Stomach (tissue), 9 donors: ENCODE results near the gene VAV2. TPM values are rescaled to one million over a fixed set of nuclear protein-coding genes. Genes with fewer than 3 reads are reported as not detected.

Source experiments
- DNase-seq, 2 donors: peaks; one replicate each; pipeline versions ENCODE4 v3.0.0 to v3.0.0-alpha.2; 2013 to 2019
- H3K27ac ChIP-seq, 5 donors: fragments of 200-600 bp in 4 of 5; sonication (generic) in 4 of 5; one replicate each; pipeline ENCODE4 v1.5.1; 2013 to 2019; ENCODE audit warnings: mild to moderate bottlenecking in 1 of 5, moderate library complexity in 1 of 5
- H3K27me3 ChIP-seq, 3 donors: fragments of 200-600 bp; sonication (generic); one replicate each; pipeline ENCODE4 v1.5.1; 2017 to 2019; ENCODE audit warnings: mixed run types in 1 of 3
- H3K36me3 ChIP-seq, 4 donors: fragments of 200-600 bp; sonication (generic); 1 replicate in 3 of 4; 2 replicates in 1 of 4; pipeline ENCODE4 v1.5.1; 2016 to 2019
- H3K4me1 ChIP-seq, 4 donors: fragments of 200-600 bp; sonication (generic); one replicate each; pipeline ENCODE4 v1.5.1; 2016 to 2019
- H3K4me3 ChIP-seq, 4 donors: fragments of 200-600 bp; sonication (generic) in 3 of 4; one replicate each; pipeline ENCODE4 v1.5.1; 2016 to 2019; ENCODE audit warnings: mild to moderate bottlenecking in 1 of 4
- H3K9me3 ChIP-seq, 4 donors: fragments of 200-600 bp; sonication (generic); one replicate each; pipeline ENCODE4 v1.5.1; 2016 to 2019
- EP300 ChIP-seq: sonication (generic); formaldehyde crosslinking; IDR thresholded peaks from one replicate; pipeline ENCODE4 v1.6.1; 2017; ENCODE audit warnings: antibody characterized with exemption
- POLR2A ChIP-seq, 4 donors: fragments of 450-650 bp; IDR thresholded peaks; one replicate each; pipeline ENCODE4 v1.6.1; 2016; ENCODE audit warnings: antibody characterized with exemption in 4 of 4, control low read depth in 2 of 4, mild to moderate bottlenecking in 1 of 4, moderate library complexity in 1 of 4
- POLR2AphosphoS5 ChIP-seq, 3 donors: sonication (generic); formaldehyde crosslinking; IDR thresholded peaks; one replicate each; pipeline ENCODE4 v1.6.1; 2016; ENCODE audit warnings: antibody characterized with exemption in 3 of 3
- WGBS, 5 donors: extraction: QIAGEN DNeasy Blood & Tissue Kit in 3 of 5; methylation state at CpG; one replicate each; pipeline versions ENCODE4 v1.1.5 to v1.1.7; 2013 to 2018; 5-methylcytosine and 5-hydroxymethylcytosine counted together
- intact Hi-C: fragments of 100-400 bp; cut with DNase I; formaldehyde crosslinking; loops from one replicate; pipeline ENCODE4 v1.15.1; 2023; ENCODE audit warnings: low total_unique reads
- polyA plus RNA-seq, 3 donors: library from polyadenylated mRNA; stranded (reverse); fragments of 200-250 nt; gene quantifications; one replicate each; pipeline ENCODE4 v1.2.3, GENCODE V29; 2013
- total RNA-seq, 5 donors: library from RNA; depleted of rRNA; stranded (reverse); fragments of >200 nt; gene quantifications; one replicate each; pipeline versions ENCODE4 v1.1.0 to v1.2.3, GENCODE V29; 2014 to 2016
- TF ChIP-seq, protein P1 (sequence below), 7 experiments: fragments of 450-650 bp in 4 of 7; fragments of 200-600 bp in 3 of 7; sonication (generic) in 3 of 7; IDR thresholded peaks; one replicate each; pipeline ENCODE4 v1.5.1; 2016 to 2019; ENCODE audit warnings: antibody characterized with exemption in 7 of 7, control low read depth in 2 of 7, mild to moderate bottlenecking in 1 of 7
- donor health status: healthy with polysubstance abuse.
- donor health status: Bipolar disorder and iron deficiency.
- donor health status: healthy.

VAV2 gene
- total and polyA plus RNA-seq, 8 donors: 4.1 to 14.2 (median 7.0) TPM

DNA sequence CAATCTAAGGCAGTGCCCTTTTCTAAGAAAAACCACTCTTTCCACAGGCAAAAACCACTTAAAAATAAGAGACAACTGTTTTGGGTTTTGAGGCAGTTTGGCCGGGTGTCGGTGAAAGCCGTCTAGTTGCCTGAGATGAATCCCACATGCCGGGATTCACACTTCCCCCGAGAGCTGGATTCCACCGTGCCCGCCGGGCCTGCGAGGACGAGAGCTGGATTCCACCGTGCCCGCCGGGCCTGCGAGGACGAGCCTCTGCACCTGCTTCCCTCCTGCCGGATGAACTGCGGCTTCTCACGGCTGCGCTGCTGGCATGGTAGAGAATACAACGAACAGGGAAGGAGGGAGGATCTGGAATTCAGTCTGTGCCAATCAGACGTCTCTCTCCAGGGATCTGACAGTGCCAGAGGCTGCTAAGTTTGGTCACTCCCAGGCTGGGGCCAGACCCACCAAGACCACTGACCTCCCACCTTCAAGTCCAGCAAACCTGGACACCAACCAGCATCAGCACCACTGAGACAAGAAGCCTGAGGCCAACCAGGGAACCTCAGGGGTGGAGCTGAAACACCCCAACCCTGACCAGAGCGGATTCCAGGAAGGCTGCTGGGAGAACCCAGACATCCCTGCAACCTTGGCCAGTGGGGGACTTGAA lies 23.0 kb downstream of the VAV2 start:
- intact Hi-C loops: no loop called here
- Histone ChIP-seq H3K4me1 (peaks cover 18 to 33% (median 28%) of the 10 kb centered on the region in 4 donors), H3K36me3 (no peaks in the 10 kb centered on the region), H3K27ac (no peak overlapping the region), H3K9me3 (peaks cover 0 to 10% (median 6%) of the 10 kb centered on the region in 4 donors), H3K27me3 (no peaks in the 10 kb centered on the region), H3K4me3 (no peak overlapping the region)
- WGBS, 5 donors: 65 to 89% (median 86%) methylated on average over 13 to 22 of the region's 22 CpGs
- TF ChIP-seq, protein P1, sequence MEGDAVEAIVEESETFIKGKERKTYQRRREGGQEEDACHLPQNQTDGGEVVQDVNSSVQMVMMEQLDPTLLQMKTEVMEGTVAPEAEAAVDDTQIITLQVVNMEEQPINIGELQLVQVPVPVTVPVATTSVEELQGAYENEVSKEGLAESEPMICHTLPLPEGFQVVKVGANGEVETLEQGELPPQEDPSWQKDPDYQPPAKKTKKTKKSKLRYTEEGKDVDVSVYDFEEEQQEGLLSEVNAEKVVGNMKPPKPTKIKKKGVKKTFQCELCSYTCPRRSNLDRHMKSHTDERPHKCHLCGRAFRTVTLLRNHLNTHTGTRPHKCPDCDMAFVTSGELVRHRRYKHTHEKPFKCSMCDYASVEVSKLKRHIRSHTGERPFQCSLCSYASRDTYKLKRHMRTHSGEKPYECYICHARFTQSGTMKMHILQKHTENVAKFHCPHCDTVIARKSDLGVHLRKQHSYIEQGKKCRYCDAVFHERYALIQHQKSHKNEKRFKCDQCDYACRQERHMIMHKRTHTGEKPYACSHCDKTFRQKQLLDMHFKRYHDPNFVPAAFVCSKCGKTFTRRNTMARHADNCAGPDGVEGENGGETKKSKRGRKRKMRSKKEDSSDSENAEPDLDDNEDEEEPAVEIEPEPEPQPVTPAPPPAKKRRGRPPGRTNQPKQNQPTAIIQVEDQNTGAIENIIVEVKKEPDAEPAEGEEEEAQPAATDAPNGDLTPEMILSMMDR (IDR thresholded peaks at IDR 0.05): no peak
- no peak for TF ChIP-seq POLR2A (IDR thresholded peaks at IDR 0.05)
- no peak for DNase-seq

DNA sequence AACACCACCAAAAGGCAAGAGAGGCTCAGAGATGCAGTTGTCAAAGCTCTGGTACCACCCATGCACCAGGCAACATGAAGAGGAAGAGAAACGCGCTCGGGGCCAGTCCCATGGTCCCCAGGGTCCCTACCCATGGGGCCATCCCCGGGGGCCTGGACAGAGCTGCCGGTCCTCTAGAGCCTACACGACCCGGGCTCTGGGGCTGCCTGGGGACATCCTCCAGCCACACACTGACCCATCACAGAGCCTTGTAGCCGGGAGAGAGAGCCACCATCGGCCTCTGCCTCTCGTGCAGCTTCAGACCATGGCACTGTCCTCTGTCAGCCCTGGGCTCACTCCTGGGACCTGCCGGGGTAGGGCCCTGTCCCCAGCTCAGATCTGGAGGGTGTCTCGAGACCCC lies 23.7 kb downstream of the VAV2 start:
- H3K9me3 ChIP-seq: peaks cover 0 to 11% (median 6%) of the 10 kb centered on the region in 4 donors
- H3K27ac ChIP-seq: no peak overlapping the region
- H3K4me1 ChIP-seq: peaks cover 13 to 29% (median 24%) of the 10 kb centered on the region in 4 donors
- no peaks in the 10 kb centered on the region for H3K27me3 ChIP-seq
- DNase-seq: no peak
- no peak for TF ChIP-seq POLR2AphosphoS5 (IDR thresholded peaks at IDR 0.05)
- no peak for TF ChIP-seq POLR2A (IDR thresholded peaks at IDR 0.05)
- TF ChIP-seq EP300: no peak
- TF ChIP-seq, protein P1 (IDR thresholded peaks at IDR 0.05): no peak
- no peaks in the 10 kb centered on the region for H3K36me3 ChIP-seq
- intact Hi-C loops: no loop called here
- no peak overlapping the region for H3K4me3 ChIP-seq
- WGBS, 5 donors: 89 to 91% (median 90%) methylated on average over 12 of the region's 12 CpGs

DNA sequence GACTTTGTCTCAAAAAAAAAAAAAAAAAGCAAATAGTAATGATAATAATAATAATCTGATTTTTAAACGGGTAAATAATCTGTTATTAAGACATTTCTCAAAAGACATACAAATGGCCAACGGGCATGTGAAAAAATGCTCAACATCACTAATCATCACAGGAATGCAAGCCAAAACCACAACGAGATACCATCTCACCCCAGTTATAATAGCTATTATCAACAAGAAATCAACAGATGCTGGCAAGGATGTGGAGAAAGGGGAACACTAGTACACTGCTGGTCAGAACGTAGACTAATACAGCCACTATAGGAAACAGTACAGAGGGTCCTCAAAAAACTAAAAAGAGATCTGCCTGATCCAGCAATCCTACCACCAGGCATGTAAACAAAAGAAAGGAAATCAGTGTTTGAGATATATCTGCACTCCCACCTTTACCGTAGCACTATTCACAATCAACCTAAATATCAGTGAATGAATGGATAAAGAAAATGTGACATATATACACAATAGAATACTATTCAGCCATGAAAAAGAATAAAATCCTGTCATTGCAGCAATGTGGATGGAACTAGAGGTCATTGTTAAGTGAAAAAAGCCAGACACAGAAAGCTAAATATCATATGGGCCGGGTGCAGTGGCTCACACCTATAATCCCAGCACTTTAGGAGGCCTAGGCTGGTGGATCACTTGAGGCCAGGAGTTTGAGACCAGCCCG lies 24.9 kb downstream of the VAV2 start:
- Histone ChIP-seq H3K4me1 (peaks cover 13 to 31% (median 29%) of the 10 kb centered on the region in 4 donors), H3K27me3 (no peaks in the 10 kb centered on the region), H3K4me3 (no peak overlapping the region), H3K9me3 (peaks cover 0 to 11% (median 6%) of the 10 kb centered on the region in 4 donors), H3K36me3 (no peaks in the 10 kb centered on the region), H3K27ac (no peak overlapping the region)
- intact Hi-C loops: no loop called here
- 51 to 68% (median 59%) methylated on average over 7 of the region's 7 CpGs for WGBS, 5 donors
- TF ChIP-seq POLR2A (IDR thresholded peaks at IDR 0.05): no peak
- TF ChIP-seq, protein P1 (IDR thresholded peaks at IDR 0.05): no peak
- no peak for TF ChIP-seq POLR2AphosphoS5 (IDR thresholded peaks at IDR 0.05)
- no peak for TF ChIP-seq EP300
- no peak for DNase-seq

DNA sequence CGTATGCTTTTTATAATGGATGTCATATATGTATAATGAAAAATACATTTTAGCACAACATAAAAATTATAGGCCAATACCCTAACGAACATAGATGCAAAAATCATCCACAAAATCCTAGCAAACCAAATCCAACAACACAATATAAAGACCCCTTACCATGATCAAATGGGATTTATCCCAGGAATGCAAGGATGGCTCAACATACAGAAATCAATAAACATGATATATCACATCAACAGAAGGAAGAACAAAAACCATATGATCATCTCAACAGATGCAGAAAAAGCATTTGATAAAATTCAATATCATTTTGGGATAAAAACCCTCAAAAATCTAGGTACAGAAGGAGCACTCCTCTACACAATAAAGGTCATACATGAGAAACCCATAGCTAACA lies 27.7 kb downstream of the VAV2 start:
- intact Hi-C loops: no loop called here
- H3K4me1 ChIP-seq: peaks cover 15 to 42% (median 36%) of the 10 kb centered on the region in 4 donors
- no peak overlapping the region for H3K27ac ChIP-seq
- DNase-seq: no peak
- peaks cover 0 to 11% (median 6%) of the 10 kb centered on the region in 4 donors for H3K9me3 ChIP-seq
- 92 to 99% (median 97%) methylated on average over 2 of the region's 2 CpGs for WGBS, 5 donors
- no peak overlapping the region for H3K4me3 ChIP-seq
- H3K36me3 ChIP-seq: no peaks in the 10 kb centered on the region
- TF ChIP-seq POLR2A (IDR thresholded peaks at IDR 0.05) (no peak), POLR2AphosphoS5 (IDR thresholded peaks at IDR 0.05) (no peak), EP300 (no peak)
- TF ChIP-seq, protein P1 (IDR thresholded peaks at IDR 0.05): no peak
- no peaks in the 10 kb centered on the region for H3K27me3 ChIP-seq
